Chondrocyte (in vitro differentiated cells): ENCODE measurements around the gene NAALADL2. TPM values are rescaled to one million over a fixed set of nuclear protein-coding genes. Genes with fewer than 3 reads are reported as not detected.

Experiments used
- DNase-seq: peaks from one replicate; pipeline ENCODE4 v3.0.0; 2021; ENCODE audit warnings: mixed read lengths, low spot score
- H3K27ac Mint-ChIP-seq: one replicate; pipeline ENCODE4 v1.8.0; 2021; ENCODE audit warnings: mild to moderate bottlenecking, moderate library complexity, mixed read lengths; ENCODE audit not compliant: unreplicated experiment
- H3K27me3 Mint-ChIP-seq: 2 replicates; pipeline ENCODE4 v1.8.0; 2021; ENCODE audit warnings: low read depth, mixed read lengths
- H3K36me3 Mint-ChIP-seq: 2 replicates; pipeline ENCODE4 v1.8.0; 2021; ENCODE audit warnings: low read depth, mixed read lengths
- H3K4me1 Mint-ChIP-seq: 2 replicates; pipeline ENCODE4 v1.8.0; 2021; ENCODE audit warnings: low read depth, mild to moderate bottlenecking, mixed read lengths
- H3K4me3 Mint-ChIP-seq: one replicate; pipeline ENCODE4 v1.8.0; 2021; ENCODE audit warnings: mild to moderate bottlenecking, moderate library complexity, mixed read lengths; ENCODE audit not compliant: unreplicated experiment
- H3K9me3 Mint-ChIP-seq: 2 replicates; pipeline ENCODE4 v1.8.0; 2021; ENCODE audit warnings: low read depth, mixed read lengths
- total RNA-seq: library from RNA; stranded (reverse); gene quantifications from 3 replicates; pipeline ENCODE4 v1.2.1, GENCODE V29; 2021
- TF ChIP-seq, protein P1 (sequence below): fragments of 200-600 bp; sonication (generic); IDR thresholded peaks from 2 replicates; pipeline ENCODE4 v1.5.0; 2021; ENCODE audit warnings: antibody characterized with exemption, mild to moderate bottlenecking, moderate library complexity

NAALADL2 gene
- total RNA-seq, 1 donor from 2014 or later = 8.0 TPM

DNA sequence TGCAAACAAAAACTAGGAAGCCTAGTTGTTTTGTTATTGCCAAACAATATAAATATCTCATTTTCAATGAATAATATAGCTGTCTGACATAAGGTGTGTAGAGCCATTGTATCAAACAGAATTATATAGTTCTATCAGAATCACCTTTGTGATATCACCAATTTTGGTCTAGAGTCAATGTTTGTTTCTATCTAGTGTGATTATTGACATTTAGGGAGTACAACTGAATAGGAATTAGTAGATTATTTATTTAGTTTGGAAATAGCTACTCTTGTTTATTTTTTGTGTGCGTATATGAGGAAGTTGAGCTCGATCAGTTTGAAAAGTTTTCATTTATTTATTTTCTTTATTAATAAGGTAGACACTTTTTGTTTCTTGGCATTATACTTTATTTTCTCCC is 389.7 kb downstream of the NAALADL2 start:
- Mint-ChIP-seq H3K9me3 (no peaks in the 10 kb centered on the region), H3K36me3 (no peaks in the 10 kb centered on the region), H3K4me3 (no peak overlapping the region), H3K4me1 (no peaks in the 10 kb centered on the region), H3K27ac (no peak overlapping the region), H3K27me3 (no peaks in the 10 kb centered on the region)
- DNase-seq = no peak
- TF ChIP-seq, protein P1, sequence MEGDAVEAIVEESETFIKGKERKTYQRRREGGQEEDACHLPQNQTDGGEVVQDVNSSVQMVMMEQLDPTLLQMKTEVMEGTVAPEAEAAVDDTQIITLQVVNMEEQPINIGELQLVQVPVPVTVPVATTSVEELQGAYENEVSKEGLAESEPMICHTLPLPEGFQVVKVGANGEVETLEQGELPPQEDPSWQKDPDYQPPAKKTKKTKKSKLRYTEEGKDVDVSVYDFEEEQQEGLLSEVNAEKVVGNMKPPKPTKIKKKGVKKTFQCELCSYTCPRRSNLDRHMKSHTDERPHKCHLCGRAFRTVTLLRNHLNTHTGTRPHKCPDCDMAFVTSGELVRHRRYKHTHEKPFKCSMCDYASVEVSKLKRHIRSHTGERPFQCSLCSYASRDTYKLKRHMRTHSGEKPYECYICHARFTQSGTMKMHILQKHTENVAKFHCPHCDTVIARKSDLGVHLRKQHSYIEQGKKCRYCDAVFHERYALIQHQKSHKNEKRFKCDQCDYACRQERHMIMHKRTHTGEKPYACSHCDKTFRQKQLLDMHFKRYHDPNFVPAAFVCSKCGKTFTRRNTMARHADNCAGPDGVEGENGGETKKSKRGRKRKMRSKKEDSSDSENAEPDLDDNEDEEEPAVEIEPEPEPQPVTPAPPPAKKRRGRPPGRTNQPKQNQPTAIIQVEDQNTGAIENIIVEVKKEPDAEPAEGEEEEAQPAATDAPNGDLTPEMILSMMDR = no peak

DNA sequence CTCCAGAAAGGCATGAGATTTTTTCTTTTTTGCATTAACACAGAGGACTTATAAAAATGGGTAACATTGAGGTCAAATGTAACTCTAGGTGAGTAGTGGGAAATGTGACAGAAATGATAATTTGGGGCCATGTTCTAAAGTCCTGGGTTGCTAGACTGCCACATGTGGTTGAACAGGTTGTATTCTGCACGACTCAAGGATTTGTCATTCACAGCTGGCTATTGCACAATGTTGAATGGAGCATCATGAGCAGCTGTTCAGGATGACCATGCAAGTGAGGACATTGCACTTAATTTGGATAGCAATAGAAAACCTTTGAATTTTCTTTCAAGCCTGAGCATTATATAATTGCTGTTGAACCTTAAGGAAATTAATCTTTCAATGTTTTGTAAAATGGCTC is 396.6 kb downstream of the NAALADL2 start:
- TF ChIP-seq, protein P1 = no peak
- H3K36me3 Mint-ChIP-seq = no peaks in the 10 kb centered on the region
- H3K9me3 Mint-ChIP-seq = peaks cover 4% of the 10 kb centered on the region
- no peak for DNase-seq
- H3K27ac Mint-ChIP-seq = no peak overlapping the region
- no peaks in the 10 kb centered on the region for H3K27me3 Mint-ChIP-seq
- H3K4me3 Mint-ChIP-seq = no peak overlapping the region
- H3K4me1 Mint-ChIP-seq = peaks cover 39% of the 10 kb centered on the region

DNA sequence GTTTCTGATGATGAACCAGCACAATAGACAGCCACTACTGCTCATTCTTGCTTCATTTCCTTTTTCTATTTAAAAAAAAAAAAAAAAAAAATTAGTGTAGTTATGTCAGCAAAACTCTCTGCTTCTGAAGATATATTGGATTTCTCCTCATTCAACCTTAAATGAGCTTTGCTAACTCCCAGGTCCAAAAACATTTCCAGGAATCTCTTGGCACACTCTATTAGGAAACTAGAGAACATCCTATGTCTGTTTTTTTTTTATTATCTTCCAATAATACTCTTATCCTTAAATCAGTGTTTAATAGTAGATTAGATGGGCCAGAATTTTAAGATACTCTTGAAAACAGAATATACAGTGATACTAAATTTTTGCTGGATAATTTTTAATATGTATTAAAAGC is 398.0 kb downstream of the NAALADL2 start:
- Mint-ChIP-seq H3K36me3 (no peaks in the 10 kb centered on the region), H3K27ac (no peak overlapping the region), H3K9me3 (peaks cover 4% of the 10 kb centered on the region), H3K4me3 (no peak overlapping the region), H3K4me1 (peaks cover 48% of the 10 kb centered on the region), H3K27me3 (no peaks in the 10 kb centered on the region)
- TF ChIP-seq, protein P1 = no peak
- no peak for DNase-seq

DNA sequence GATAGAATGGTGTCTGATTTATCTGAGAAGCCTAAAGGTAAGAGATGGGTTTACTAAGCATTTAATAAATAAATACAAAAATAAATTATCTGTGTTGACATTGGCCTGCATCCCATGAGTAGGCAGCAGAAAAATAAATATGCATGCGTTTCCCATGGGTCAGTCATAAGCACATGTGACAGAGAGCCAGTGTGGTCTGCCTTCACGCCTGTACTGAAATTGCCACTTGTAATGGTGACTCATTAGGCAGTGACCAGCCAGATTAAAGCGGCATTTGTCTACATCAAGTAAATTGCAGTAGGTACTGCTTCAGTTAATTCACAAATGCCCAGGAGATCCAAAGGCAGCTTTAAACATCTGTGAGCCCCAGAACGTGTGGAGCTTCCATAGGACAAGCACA is 399.6 kb downstream of the NAALADL2 start:
- no peaks in the 10 kb centered on the region for H3K36me3 Mint-ChIP-seq
- no peaks in the 10 kb centered on the region for H3K27me3 Mint-ChIP-seq
- TF ChIP-seq, protein P1 = no peak
- peak overlapping the region; percentile 69 for H3K27ac Mint-ChIP-seq
- H3K9me3 Mint-ChIP-seq = peaks cover 4% of the 10 kb centered on the region
- no peak overlapping the region for H3K4me3 Mint-ChIP-seq
- peaks cover 52% of the 10 kb centered on the region for H3K4me1 Mint-ChIP-seq
- no peak for DNase-seq

DNA sequence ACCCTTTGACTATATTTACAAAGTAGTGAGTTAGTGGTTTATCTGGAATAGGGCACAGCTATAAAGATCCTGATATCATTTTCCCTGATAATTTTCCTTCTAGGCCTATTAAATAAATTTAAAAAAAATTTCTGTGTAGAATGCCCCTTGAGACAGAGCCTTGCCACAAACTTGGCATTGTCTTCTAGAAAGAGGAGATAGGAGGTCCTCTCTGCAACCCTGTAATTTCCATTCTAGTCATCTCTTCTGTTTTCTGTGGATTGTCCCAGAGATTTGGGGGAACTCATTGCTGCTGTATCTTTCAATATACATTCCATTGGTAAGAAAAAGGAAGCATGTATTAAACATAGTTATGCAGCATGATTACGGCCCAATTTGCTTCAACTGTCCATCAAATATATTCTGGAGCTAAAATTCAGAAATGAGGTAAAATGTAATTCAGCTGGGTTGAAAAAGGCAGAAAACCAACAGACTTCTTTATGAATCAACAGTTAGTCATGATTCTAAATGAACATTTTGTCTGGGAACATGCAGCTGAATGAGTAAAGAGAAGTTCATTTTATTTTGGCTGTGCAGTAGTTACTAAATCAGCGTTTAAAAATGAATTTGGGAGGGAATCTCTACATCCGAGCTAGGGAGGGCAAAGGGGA is 401.1 kb downstream of the NAALADL2 start:
- Mint-ChIP-seq H3K27ac (peak overlapping the region; percentile 63), H3K27me3 (no peaks in the 10 kb centered on the region), H3K4me1 (peaks cover 57% of the 10 kb centered on the region), H3K9me3 (peaks cover 4% of the 10 kb centered on the region), H3K4me3 (no peak overlapping the region), H3K36me3 (no peaks in the 10 kb centered on the region)
- DNase-seq = no peak
- TF ChIP-seq, protein P1 = no peak
